H9 (cell line): Measurements from ENCODE around the gene ADAM20. TPM values are rescaled to one million over a fixed set of nuclear protein-coding genes. Genes with fewer than 3 reads are reported as not detected.
"Not testable (repeated sequence)": the region's sequence is repeated elsewhere in the genome, so short reads cannot be mapped to it uniquely, and the experiment has no call there.

Experiments
- DNase-seq: peaks from one replicate; pipeline ENCODE4 v3.0.0-alpha.2; 2017
- H2AFZ ChIP-seq: one replicate; pipeline ENCODE4 v1.6.1; 2013; ENCODE audit warnings: mild to moderate bottlenecking, low read length, control low read depth, moderate library complexity
- H2AK5ac ChIP-seq: 2 replicates; pipeline ENCODE4 v1.6.1; 2013; ENCODE audit warnings: low read length, control low read depth, mixed read lengths; ENCODE audit not compliant: insufficient read length
- H2BK120ac ChIP-seq: one replicate; pipeline ENCODE4 v1.6.1; 2013; ENCODE audit warnings: low read depth, mild to moderate bottlenecking, low read length, control low read depth, inconsistent platforms; ENCODE audit not compliant: poor library complexity, severe bottlenecking
- H2BK12ac ChIP-seq: 2 replicates; pipeline ENCODE4 v1.6.1; 2013; ENCODE audit warnings: low read length, control low read depth, mixed read lengths, low read depth; ENCODE audit not compliant: insufficient read length
- H2BK15ac ChIP-seq: 2 replicates; pipeline ENCODE4 v1.6.1; 2013; ENCODE audit warnings: low read depth, low read length, control low read depth
- H2BK20ac ChIP-seq: one replicate; pipeline ENCODE4 v1.6.1; 2013; ENCODE audit warnings: low read depth, mild to moderate bottlenecking, low read length, control low read depth, inconsistent platforms; ENCODE audit not compliant: poor library complexity, severe bottlenecking
- H2BK5ac ChIP-seq: 2 replicates; pipeline ENCODE4 v1.6.1; 2013; ENCODE audit warnings: low read length, control low read depth, mixed read lengths; ENCODE audit not compliant: insufficient read length
- H3K14ac ChIP-seq: 2 replicates; pipeline ENCODE4 v1.6.1; 2013; ENCODE audit warnings: low read length, control low read depth; ENCODE audit not compliant: insufficient read depth
- H3K18ac ChIP-seq: 2 replicates; pipeline ENCODE4 v1.6.1; 2013; ENCODE audit warnings: low read depth, mild to moderate bottlenecking, mixed read lengths, low read length, control low read depth; ENCODE audit not compliant: insufficient read length
- H3K23ac ChIP-seq: 2 replicates; pipeline ENCODE4 v1.6.1; 2013; ENCODE audit warnings: low read length, control low read depth, mixed read lengths, low read depth; ENCODE audit not compliant: insufficient read length
- H3K23me2 ChIP-seq: 2 replicates; pipeline ENCODE4 v1.6.1; 2013; ENCODE audit warnings: low read depth, mild to moderate bottlenecking, mixed read lengths, low read length, control low read depth; ENCODE audit not compliant: insufficient read length, poor library complexity, severe bottlenecking
- H3K27ac ChIP-seq: 2 replicates; pipeline ENCODE4 v1.5.1; 2013; ENCODE audit warnings: low read length, control low read depth, mixed read lengths, low read depth; ENCODE audit not compliant: insufficient read length
- H3K27me3 ChIP-seq: 2 replicates; pipeline ENCODE4 v1.6.1; 2013; ENCODE audit warnings: low read length, control low read depth, inconsistent platforms; ENCODE audit not compliant: insufficient read depth
- H3K4ac ChIP-seq: 2 replicates; pipeline ENCODE4 v1.6.1; 2013; ENCODE audit warnings: low read depth, mild to moderate bottlenecking, control low read depth, inconsistent platforms, low read length, moderate library complexity
- H3K4me1 ChIP-seq: 2 replicates; pipeline ENCODE4 v1.6.1; 2013; ENCODE audit warnings: low read length, control low read depth, inconsistent platforms; ENCODE audit not compliant: insufficient read depth
- H3K4me2 ChIP-seq: 2 replicates; pipeline ENCODE4 v1.6.1; 2013; ENCODE audit warnings: low read length, control low read depth, mixed read lengths; ENCODE audit not compliant: insufficient read length, insufficient read depth
- H3K56ac ChIP-seq: 2 replicates; pipeline ENCODE4 v1.6.1; 2013; ENCODE audit warnings: low read depth, mild to moderate bottlenecking, mixed read lengths, low read length, control low read depth; ENCODE audit not compliant: insufficient read length
- H3K79me1 ChIP-seq: 2 replicates; pipeline ENCODE4 v1.6.1; 2013; ENCODE audit warnings: low read depth, mild to moderate bottlenecking, moderate library complexity, low read length, control low read depth, inconsistent platforms; ENCODE audit not compliant: insufficient read depth, poor library complexity, severe bottlenecking
- H3K79me2 ChIP-seq: 2 replicates; pipeline ENCODE4 v1.6.1; 2013; ENCODE audit warnings: low read length, control low read depth, inconsistent platforms; ENCODE audit not compliant: insufficient read depth
- H3K9ac ChIP-seq: 2 replicates; pipeline ENCODE4 v1.6.1; 2013; ENCODE audit warnings: low read length, control low read depth, mixed read lengths; ENCODE audit not compliant: insufficient read length; ENCODE audit errors: extremely low read depth
- H3K9me3 ChIP-seq: one replicate; pipeline ENCODE4 v1.6.1; 2013; ENCODE audit warnings: low read depth, low read length, inconsistent platforms; ENCODE audit not compliant: control insufficient read depth
- H3T11ph ChIP-seq: one replicate; pipeline ENCODE4 v1.6.1; 2013; ENCODE audit warnings: mild to moderate bottlenecking, low read length, control low read depth, inconsistent platforms
- H4K20me1 ChIP-seq: one replicate; pipeline ENCODE4 v1.6.1; 2013; ENCODE audit not compliant: control insufficient read depth, insufficient read length, insufficient read depth
- H4K5ac ChIP-seq: 2 replicates; pipeline ENCODE4 v1.6.1; 2013; ENCODE audit warnings: low read depth, mild to moderate bottlenecking, mixed read lengths, low read length, control low read depth; ENCODE audit not compliant: insufficient read length
- H4K8ac ChIP-seq: replicated peaks from 2 replicates; pipeline ENCODE4 v1.6.1; 2013; ENCODE audit warnings: low read length, control low read depth, mixed read lengths, low read depth; ENCODE audit not compliant: insufficient read length
- H4K91ac ChIP-seq: 2 replicates; pipeline ENCODE4 v1.6.1; 2013; ENCODE audit warnings: low read depth, mild to moderate bottlenecking, moderate library complexity, mixed read lengths, low read length, control low read depth; ENCODE audit not compliant: insufficient read length
- H3K27ac Mint-ChIP-seq, 3 experiments: 2 replicates in 2 of 3; 3 replicates in 1 of 3; pipeline ENCODE4 v1.8.0; 2020 to 2021; ENCODE audit warnings: mixed read lengths in 3 of 3, mild to moderate bottlenecking in 1 of 3, moderate library complexity in 1 of 3
- H3K27me3 Mint-ChIP-seq: 2 replicates; pipeline ENCODE4 v1.8.0; 2021; ENCODE audit warnings: low read depth, mild to moderate bottlenecking, moderate library complexity, mixed read lengths
- H3K36me3 Mint-ChIP-seq, 3 experiments: 2 replicates in 2 of 3; 3 replicates in 1 of 3; pipeline ENCODE4 v1.8.0; 2020 to 2021; ENCODE audit warnings: low read depth in 3 of 3, mixed read lengths in 3 of 3; ENCODE audit not compliant: insufficient read depth in 1 of 3
- H3K4me1 Mint-ChIP-seq, 2 experiments: 2 replicates each; pipeline ENCODE4 v1.8.0; 2020; ENCODE audit warnings: mixed read lengths in 2 of 2
- H3K4me3 Mint-ChIP-seq, 2 experiments: 2 replicates in 1 of 2; 3 replicates in 1 of 2; pipeline ENCODE4 v1.8.0; 2020 to 2021; ENCODE audit warnings: mild to moderate bottlenecking in 2 of 2, mixed read lengths in 2 of 2, moderate library complexity in 1 of 2
- H3K9me3 Mint-ChIP-seq, 2 experiments: 2 replicates in 1 of 2; 3 replicates in 1 of 2; pipeline ENCODE4 v1.8.0; 2020; ENCODE audit warnings: mild to moderate bottlenecking in 2 of 2, mixed read lengths in 2 of 2, moderate library complexity in 1 of 2
- WGBS: extraction: QIAGEN DNeasy Blood & Tissue Kit; methylation state at CpG from one replicate; pipeline ENCODE4 v1.1.7; 2013; ENCODE audit warnings: missing lambda C conversion rate, low lambda C conversion rate, mixed read lengths; ENCODE audit not compliant: insufficient read length; ENCODE audit errors: extremely low coverage; 5-methylcytosine and 5-hydroxymethylcytosine counted together
- total RNA-seq: library from RNA; stranded (reverse); gene quantifications from 2 replicates; pipeline ENCODE4 v1.2.1, GENCODE V29; 2021

The ADAM20 gene
- total RNA-seq, 1 experiment from 2014 or later: 0.28 TPM

DNA sequence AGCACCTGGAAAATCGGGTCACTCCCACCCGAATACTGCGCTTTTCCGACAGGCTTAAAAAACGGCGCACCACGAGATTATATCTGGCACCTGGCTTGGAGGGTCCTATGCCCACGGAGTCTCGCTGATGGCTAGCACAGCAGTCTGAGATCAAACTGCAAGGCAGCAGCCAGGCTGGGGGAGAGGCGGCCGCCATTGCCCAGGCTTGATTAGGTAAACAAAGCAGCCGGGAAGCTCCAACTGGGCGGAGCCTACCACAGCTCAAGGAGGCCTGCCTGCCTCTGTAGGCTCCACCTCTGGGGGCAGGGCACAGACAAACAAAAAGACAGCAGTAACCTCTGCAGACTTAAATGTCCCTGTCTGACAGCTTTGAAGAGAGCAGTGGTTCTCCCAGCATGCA, 59.3 kb downstream of the ADAM20 start:
- Mint-ChIP-seq H3K9me3 (peaks cover 18 to 21% of the 10 kb centered on the region in 2 experiments), H3K36me3 (peaks cover 13 to 18% (median 17%) of the 10 kb centered on the region in 3 experiments), H3K4me3 (peak overlapping the region in 1 of 2 experiments; percentile 34; a peak in 2 of 5 replicates), H3K4me1 (peaks cover 24 to 32% of the 10 kb centered on the region in 2 experiments)
- DNase-seq, H3K23ac ChIP-seq, H2AFZ ChIP-seq, H3T11ph ChIP-seq, H4K5ac ChIP-seq, H2BK120ac ChIP-seq, H3K9ac ChIP-seq, H2AK5ac ChIP-seq, H2BK20ac ChIP-seq, H4K20me1 ChIP-seq, H3K23me2 ChIP-seq, H2BK15ac ChIP-seq, H3K9me3 ChIP-seq, H2BK5ac ChIP-seq, H3K4me1 ChIP-seq, H3K79me2 ChIP-seq, H3K14ac ChIP-seq, H2BK12ac ChIP-seq, H3K18ac ChIP-seq, H3K56ac ChIP-seq, H3K27me3 ChIP-seq, H3K27ac Mint-ChIP-seq, H3K27ac ChIP-seq, H3K27me3 Mint-ChIP-seq, H4K91ac ChIP-seq, H3K4ac ChIP-seq, H3K4me2 ChIP-seq, H3K79me1 ChIP-seq, H4K8ac ChIP-seq: not testable (repeated sequence)
- no CpG with 5 or more reads among the region's 13 CpGs for WGBS
